SJCRH30 (cell line): Measurements from ENCODE around the gene COG4. TPM values are rescaled to one million over a fixed set of nuclear protein-coding genes. Genes with fewer than 3 reads are reported as not detected.

Experiments
- DNase-seq, 2 experiments: peaks; one replicate each; pipeline ENCODE4 v3.0.0-alpha.2; 2015 to 2020
- H3K27ac ChIP-seq: fragments of 250-450 bp; sonication (Bioruptor Pico); 2 replicates; pipeline ENCODE4 v1.5.1; 2020; ENCODE audit warnings: mild to moderate bottlenecking, moderate library complexity
- H3K27me3 ChIP-seq: fragments of 250-450 bp; sonication (Bioruptor Pico); 2 replicates; pipeline ENCODE4 v1.5.1; 2020; ENCODE audit warnings: mild to moderate bottlenecking, moderate library complexity
- H3K36me3 ChIP-seq: fragments of 250-450 bp; sonication (Bioruptor Pico); 2 replicates; pipeline ENCODE4 v1.5.1; 2020; ENCODE audit warnings: mild to moderate bottlenecking, moderate library complexity
- H3K4me1 ChIP-seq: fragments of 250-450 bp; sonication (Bioruptor Pico); 2 replicates; pipeline ENCODE4 v1.5.1; 2020; ENCODE audit warnings: mild to moderate bottlenecking, moderate library complexity
- H3K4me3 ChIP-seq: fragments of 250-450 bp; sonication (Bioruptor Pico); 2 replicates; pipeline ENCODE4 v1.5.1; 2020; ENCODE audit warnings: mild to moderate bottlenecking, moderate library complexity
- H3K9me3 ChIP-seq: fragments of 250-450 bp; sonication (Bioruptor Pico); replicated peaks from 2 replicates; pipeline ENCODE4 v1.5.1; 2020; ENCODE audit warnings: mild to moderate bottlenecking, moderate library complexity
- total RNA-seq: library from RNA; depleted of rRNA; stranded (reverse); fragments of >200 nt; shearing (Covaris generic); gene quantifications from 2 replicates; pipeline ENCODE4 v1.2.3, GENCODE V29; 2014

The COG4 gene
- total RNA-seq, 1 experiment from 2014 or later = 26.4 TPM

DNA sequence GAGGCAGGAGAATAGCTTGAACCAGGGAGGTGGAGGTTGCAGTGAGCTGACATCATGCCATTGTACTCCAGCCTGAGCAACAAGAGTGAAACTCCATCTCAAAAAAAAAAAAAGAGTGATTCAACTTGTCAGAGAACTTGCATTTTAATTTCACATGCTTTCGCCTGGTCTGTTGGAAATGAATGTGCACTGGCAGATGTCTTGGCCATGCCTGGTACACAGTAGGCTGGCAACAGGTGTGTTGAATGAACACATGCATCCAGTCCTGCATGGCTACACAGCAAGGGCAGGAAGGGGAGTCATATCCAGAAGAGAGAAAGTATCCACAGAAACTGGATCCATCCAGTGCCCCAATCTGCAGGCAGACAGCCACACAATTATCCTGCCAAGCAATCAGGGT is 11.5 kb downstream of the COG4 start:
- no peaks in the 10 kb centered on the region for H3K4me1 ChIP-seq
- no peak overlapping the region for H3K4me3 ChIP-seq
- no peak for DNase-seq
- H3K27me3 ChIP-seq = no peaks in the 10 kb centered on the region
- peaks cover 8% of the 10 kb centered on the region; the same call in 1 of the 2 replicates for H3K36me3 ChIP-seq
- no peaks in the 10 kb centered on the region for H3K9me3 ChIP-seq
- no peak overlapping the region for H3K27ac ChIP-seq

DNA sequence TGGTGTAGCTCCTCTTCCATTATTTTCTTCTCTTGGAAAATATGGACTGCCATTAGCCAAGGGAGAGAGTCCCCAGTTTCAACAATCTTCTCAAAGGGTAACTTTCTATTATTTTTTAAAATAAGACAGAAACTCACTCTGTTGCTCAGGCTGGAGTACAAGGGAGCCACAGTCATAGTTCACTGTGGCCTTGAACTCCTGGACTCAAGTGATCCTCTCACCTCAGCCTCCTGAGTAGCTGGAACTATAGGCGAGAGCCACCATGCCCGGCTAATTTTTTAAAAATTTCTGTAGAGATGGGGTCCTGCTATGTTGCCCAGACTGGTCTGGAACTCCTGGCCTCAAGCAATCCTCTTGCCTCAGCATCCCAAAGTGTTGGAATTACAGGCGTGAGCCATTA is 13.1 kb downstream of the COG4 start:
- Histone ChIP-seq H3K4me3 (no peak overlapping the region), H3K36me3 (peaks cover 8% of the 10 kb centered on the region; the same call in 1 of the 2 replicates), H3K9me3 (no peaks in the 10 kb centered on the region), H3K27me3 (no peaks in the 10 kb centered on the region), H3K4me1 (no peaks in the 10 kb centered on the region), H3K27ac (no peak overlapping the region)
- DNase-seq = no peak

DNA sequence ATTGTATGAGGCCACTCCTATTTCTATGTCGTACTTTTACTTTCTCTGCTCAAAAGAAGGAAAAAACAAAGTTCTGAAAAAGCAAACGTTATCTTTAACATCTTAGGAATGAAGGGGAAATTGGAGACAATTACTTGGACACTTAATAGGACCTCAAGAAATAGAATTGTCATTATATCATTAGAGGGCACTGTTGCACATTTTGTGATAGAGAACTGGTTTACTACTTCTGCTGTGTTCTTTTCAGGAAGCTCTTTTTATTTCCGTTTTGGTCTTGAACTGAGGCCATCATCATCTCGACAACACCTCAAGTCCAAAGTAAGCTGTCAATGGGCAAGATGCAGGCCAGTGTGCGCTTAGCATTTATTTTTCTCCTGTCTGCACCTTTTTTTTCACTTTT is 14.6 kb downstream of the COG4 start:
- Histone ChIP-seq H3K27me3 (no peaks in the 10 kb centered on the region), H3K36me3 (peaks cover 8% of the 10 kb centered on the region; the same call in 1 of the 2 replicates), H3K4me1 (no peaks in the 10 kb centered on the region), H3K27ac (no peak overlapping the region), H3K4me3 (no peak overlapping the region), H3K9me3 (no peaks in the 10 kb centered on the region)
- no peak for DNase-seq

DNA sequence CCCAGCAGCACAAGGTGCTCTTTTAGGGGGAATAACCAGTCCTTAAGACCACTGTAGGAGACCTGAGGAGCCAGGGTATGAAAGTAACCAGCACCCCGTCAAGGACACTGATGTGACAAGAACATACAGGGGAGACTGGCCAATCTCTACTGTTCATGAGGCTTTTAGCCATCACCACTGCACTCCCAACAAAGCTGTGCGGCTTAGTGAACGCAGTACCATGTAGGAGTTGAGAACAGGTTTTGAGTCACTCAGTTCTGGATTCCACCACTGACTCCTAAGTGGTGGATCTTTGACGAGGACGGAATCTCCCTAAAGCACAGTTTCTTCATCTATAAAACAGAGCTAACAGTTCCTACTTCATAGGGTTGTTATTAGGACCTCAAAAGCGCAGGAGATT is 26.8 kb downstream of the COG4 start:
- H3K9me3 ChIP-seq = no peaks in the 10 kb centered on the region
- DNase-seq = no peak
- peaks cover 8% of the 10 kb centered on the region; the same call in 1 of the 2 replicates for H3K36me3 ChIP-seq
- no peak overlapping the region for H3K4me3 ChIP-seq
- no peaks in the 10 kb centered on the region for H3K4me1 ChIP-seq
- no peaks in the 10 kb centered on the region for H3K27me3 ChIP-seq
- H3K27ac ChIP-seq = no peak overlapping the region

DNA sequence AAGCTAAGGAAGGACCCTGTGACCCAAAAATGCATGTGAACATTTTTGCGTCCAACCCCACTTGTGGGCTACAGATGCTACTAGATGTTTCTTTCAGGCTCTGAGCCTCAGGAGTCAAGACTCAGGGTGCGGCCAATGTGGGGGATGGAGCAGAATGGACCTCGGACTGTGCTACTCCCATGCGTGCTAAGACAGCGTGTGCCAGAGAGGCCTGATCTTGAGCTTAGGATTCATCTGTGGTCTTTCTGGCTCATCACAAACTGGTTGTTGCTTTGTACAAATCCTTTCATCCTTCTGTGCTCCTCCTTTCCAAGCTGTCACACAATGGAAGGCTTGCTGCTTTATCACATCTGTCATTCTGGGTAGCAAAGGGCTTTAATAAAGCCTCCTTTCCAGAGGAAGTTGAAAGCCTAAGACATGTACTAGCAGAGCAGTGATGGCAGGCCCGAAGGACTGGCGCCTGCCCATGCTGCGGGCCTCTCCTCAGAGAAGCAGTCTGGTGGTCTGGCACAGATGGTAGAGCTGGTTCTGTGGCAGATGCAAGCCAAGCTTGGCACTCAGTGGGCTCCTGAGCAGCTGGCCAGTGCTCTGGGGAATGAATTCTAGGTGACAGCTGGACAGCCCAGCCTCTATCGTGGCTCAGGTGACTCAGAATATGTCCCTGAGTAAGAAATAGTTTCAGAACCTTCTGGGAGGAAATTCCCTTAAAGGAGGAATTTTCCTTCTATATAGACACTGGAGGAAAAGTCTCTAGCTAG is 27.8 kb downstream of the COG4 start:
- Histone ChIP-seq H3K27ac (no peak overlapping the region), H3K4me1 (no peaks in the 10 kb centered on the region), H3K4me3 (no peak overlapping the region), H3K27me3 (no peaks in the 10 kb centered on the region), H3K9me3 (no peaks in the 10 kb centered on the region), H3K36me3 (0 out of 2 replicates have a peak, but pooled peaks cover 7% of the 10 kb centered on the region)
- DNase-seq = no peak

DNA sequence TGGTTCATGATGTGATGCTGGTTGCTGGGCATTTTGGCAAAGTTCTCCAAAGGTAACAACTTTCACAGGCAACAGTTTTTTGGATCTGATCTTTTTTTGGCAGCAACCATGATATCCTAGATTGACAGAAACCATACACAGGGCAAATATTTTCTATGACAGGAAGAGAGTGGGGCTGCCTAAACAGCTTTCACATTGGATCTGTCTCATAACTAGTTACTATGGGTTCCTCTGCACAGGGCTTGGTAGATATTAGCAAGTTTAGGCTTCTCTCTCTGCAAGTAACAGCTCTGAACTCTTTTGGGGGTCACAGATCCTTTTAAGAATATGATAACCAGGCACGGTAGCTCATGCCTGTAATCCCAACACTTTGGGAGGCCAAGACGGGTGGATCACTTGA is 28.6 kb downstream of the COG4 start:
- no peak overlapping the region for H3K4me3 ChIP-seq
- 0 out of 2 replicates have a peak, but pooled peaks cover 6% of the 10 kb centered on the region for H3K36me3 ChIP-seq
- H3K4me1 ChIP-seq = no peaks in the 10 kb centered on the region
- H3K27me3 ChIP-seq = no peaks in the 10 kb centered on the region
- no peaks in the 10 kb centered on the region for H3K9me3 ChIP-seq
- no peak for DNase-seq
- H3K27ac ChIP-seq = no peak overlapping the region

DNA sequence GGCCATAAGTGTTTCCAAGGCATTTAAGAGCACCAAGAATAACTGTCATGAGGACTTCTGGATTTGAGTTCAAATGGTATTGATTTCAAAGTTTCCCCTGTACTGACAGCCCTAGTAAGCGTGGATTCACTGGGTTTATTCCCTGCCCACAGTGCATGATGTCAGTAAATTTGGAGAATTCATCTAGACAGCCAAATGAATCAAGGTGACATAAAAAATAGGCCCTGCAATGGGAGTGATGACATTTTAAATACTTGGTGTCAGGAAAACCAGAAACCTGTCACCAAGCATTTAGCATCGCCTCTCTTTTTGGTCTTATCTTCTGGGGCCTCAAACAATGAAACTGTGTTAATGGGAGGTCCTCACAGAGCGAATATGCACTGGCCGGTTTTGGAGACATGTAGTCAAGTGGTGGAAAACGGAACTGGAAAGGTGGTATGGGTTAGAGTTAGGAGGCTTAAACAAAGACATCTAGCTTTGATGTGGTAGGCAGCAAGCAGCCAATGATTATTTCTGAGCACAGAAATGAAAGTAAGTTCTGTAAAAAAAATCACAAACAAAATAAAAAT is 29.1 kb downstream of the COG4 start:
- Histone ChIP-seq H3K27me3 (no peaks in the 10 kb centered on the region), H3K36me3 (0 out of 2 replicates have a peak, but pooled peaks cover 5% of the 10 kb centered on the region)

DNA sequence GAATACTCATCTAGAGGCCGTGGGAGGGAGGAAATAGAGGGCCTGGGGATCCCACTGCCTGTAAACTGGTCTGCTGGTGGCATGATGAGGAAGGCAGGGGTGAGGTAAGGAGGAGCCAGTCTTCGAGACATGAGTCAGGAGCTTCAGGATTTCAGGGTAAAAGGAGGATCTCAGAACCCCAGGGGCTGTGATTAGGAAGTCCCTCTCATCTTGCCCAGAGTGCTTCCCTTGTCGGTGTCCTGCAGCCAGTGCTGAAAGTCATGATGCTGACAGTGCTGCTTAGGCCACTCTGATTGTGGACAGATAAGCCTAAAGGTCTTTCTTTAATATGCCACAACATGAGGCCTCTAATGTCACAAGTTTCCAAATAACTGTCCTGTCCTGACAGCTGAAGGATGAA is 29.6 kb downstream of the COG4 start:
- no peak for DNase-seq
- H3K27ac ChIP-seq = no peak overlapping the region
- H3K4me3 ChIP-seq = no peak overlapping the region
- H3K4me1 ChIP-seq = no peaks in the 10 kb centered on the region
- H3K36me3 ChIP-seq = 0 out of 2 replicates have a peak, but pooled peaks cover 3% of the 10 kb centered on the region
- H3K27me3 ChIP-seq = no peaks in the 10 kb centered on the region
- H3K9me3 ChIP-seq = no peaks in the 10 kb centered on the region

More for the DNA sequence above, 29.1 kb downstream of the COG4 start:
- Histone ChIP-seq H3K4me3 (no peak overlapping the region), H3K9me3 (no peaks in the 10 kb centered on the region), H3K27ac (no peak overlapping the region), H3K4me1 (no peaks in the 10 kb centered on the region)
- no peak for DNase-seq

DNA sequence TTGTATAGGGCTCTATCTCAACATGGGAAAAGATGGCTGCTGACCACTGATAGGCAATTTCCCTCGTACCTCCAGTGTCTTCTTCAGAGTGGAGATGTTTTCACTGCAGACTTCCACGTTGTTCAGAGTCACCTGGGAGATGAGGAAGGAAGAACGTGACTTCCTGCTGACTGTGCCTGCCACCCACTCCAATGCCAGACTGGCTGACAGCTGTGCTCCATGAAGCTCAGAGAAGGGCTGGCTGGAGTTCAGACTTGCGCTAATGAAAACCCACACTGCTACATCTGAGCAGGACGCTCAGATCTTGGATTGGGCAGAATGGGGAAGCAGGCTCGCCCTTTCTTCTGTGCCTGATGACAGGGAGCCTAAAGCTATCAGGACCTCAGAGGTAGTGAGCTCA is 33.1 kb downstream of the COG4 start:
- Histone ChIP-seq H3K27me3 (no peaks in the 10 kb centered on the region), H3K36me3 (no peaks in the 10 kb centered on the region), H3K4me3 (no peak overlapping the region), H3K9me3 (no peaks in the 10 kb centered on the region), H3K4me1 (no peaks in the 10 kb centered on the region), H3K27ac (no peak overlapping the region)
- no peak for DNase-seq

DNA sequence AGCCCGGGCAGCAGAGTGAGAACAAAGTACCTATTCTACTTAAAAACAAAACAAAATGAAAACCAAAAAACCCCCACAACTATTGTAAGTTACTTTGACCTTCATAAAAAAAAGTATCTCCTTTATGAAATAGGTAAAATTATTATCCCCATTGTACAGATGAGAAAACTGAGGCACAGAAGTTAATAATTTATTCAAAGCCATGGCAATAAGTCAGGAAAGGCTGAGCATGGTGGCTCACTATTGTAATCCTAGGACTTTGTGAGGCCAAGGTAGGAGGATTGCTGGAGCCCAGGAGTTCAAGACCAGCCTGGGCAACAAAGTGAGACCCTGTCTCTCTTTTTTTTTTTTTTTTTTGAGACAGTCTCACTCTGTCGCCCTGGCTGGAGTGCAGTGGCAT is 38.5 kb downstream of the COG4 start:
- no peak for DNase-seq
- no peaks in the 10 kb centered on the region for H3K36me3 ChIP-seq
- no peaks in the 10 kb centered on the region for H3K9me3 ChIP-seq

DNA sequence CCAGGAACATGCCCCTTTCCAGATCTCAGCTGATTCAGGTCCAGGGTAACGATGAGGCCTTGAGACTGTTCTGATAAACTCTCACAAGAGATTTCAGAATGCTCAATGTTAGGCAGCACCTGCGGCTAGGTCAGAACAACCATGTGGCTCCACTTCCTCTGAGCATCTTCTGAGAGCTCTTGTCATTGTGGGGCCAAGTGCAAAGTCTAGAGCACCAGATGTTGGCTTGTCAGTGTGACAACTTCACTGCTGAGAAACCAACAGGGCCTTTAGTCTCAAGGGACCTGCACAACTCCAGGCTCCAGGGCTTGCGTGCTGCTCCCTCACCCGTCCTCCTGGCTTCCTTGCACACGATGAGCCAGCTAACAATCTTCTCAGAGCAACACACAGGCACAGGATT is 39.9 kb downstream of the COG4 start:
- Histone ChIP-seq H3K36me3 (no peaks in the 10 kb centered on the region), H3K27me3 (no peaks in the 10 kb centered on the region), H3K4me1 (no peaks in the 10 kb centered on the region), H3K9me3 (no peaks in the 10 kb centered on the region), H3K27ac (no peak overlapping the region), H3K4me3 (no peak overlapping the region)
- DNase-seq = no peak

More for the DNA sequence above, 38.5 kb downstream of the COG4 start:
- Histone ChIP-seq H3K4me1 (no peaks in the 10 kb centered on the region), H3K4me3 (no peak overlapping the region), H3K27me3 (no peaks in the 10 kb centered on the region), H3K27ac (no peak overlapping the region)

DNA sequence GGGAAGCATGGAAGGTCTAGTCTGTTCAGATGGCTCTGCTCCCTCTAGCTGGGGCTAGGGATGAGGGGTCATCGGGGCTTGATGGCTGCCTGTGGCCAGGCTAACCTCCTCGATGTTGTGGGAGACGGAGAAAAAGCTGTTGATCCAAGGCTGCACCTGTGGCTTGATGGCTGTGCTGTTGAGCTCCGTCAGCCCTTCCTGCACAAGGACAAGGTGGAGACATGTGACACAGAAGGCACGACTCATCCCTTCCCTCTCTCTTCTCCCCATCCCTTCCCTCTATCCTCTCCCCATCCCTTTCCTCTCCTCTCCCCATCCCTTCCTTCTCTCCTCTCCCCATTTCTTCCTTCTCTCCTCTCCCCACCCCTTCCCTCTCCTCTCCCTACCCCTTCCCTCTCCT is 40.7 kb downstream of the COG4 start:
- Histone ChIP-seq H3K9me3 (no peaks in the 10 kb centered on the region), H3K27me3 (no peaks in the 10 kb centered on the region), H3K36me3 (no peaks in the 10 kb centered on the region), H3K27ac (no peak overlapping the region), H3K4me3 (no peak overlapping the region), H3K4me1 (no peaks in the 10 kb centered on the region)
- no peak for DNase-seq

DNA sequence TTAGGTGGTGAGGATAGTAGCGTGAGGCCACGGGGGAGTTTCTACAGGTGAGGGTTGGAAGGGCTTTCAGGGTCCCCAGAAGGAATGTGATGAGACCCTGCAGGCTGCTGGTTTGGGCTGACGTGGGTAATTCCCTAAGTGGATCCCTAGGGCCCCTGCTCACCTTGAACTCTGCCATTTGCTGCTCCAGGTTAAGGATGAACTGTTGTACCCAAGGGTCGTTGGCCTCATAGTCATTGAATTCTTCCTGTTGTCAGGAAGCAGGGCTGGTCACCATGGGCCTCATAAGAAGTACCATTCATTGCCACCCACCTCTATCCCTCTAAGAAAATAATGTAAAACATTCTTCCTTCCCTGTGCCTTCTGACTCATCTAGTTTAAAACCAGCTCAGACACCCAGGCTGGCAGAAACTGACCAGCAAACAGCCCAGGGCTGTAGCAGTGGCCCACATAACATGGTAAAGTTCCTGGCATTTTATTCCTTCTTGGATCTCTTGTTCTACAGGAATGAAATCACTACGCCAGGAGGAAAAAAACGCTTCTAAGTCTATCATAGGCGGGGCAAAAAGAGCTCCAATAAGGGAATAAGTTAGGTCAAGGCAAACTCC is 41.3 kb downstream of the COG4 start:
- no peaks in the 10 kb centered on the region for H3K36me3 ChIP-seq
- DNase-seq = no peak
- H3K27ac ChIP-seq = no peak overlapping the region
- H3K9me3 ChIP-seq = no peaks in the 10 kb centered on the region
- no peaks in the 10 kb centered on the region for H3K4me1 ChIP-seq
- H3K4me3 ChIP-seq = no peak overlapping the region
- H3K27me3 ChIP-seq = no peaks in the 10 kb centered on the region

DNA sequence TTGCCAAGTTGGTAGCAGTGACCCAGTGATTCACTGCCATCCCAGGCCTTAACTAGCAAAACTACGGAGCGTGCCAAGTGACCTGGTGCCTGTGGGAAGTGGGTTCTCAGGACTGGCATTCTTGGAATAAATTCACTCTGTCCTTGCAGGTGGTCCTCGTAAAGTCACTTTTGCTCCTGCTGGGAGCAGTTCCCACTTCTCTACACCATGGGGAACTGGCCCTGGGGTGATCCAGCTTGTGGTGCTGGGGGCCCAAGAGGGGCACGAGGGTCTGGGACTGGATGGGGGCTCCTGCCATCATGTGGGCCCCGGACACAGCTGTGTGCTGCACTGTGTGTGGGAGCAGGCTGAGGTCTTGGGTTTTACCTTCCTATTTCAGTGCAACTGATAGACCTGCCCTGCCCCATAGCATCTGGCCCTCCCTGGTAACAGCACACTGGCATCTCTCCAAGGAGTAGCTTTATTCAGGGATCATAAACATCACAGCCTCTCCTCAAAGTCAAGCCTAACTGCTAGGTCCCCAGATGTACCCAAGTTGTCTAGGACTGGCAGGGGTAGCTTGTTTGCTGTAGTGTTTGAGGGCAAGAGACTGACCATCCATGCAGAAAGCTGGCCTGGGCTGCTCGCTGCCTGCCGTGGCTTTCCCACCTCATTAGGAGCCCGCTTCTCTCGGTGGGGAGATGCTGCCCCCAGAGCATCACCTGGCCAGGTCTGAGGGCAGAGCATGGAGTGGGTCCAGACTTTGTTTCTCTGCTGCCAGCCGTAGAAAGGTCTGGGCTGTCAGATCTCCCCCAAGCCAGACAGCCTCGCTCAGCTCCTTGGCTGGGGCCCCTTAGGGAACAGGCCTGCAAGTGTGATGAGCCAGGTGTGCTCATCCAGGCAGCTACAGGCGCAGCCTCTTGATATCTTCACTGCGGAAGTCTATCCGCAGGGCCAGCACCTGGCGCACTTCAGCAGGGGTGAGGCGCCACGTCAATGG is 42.9 kb downstream of the COG4 start:
- no peaks in the 10 kb centered on the region for H3K9me3 ChIP-seq
- no peak overlapping the region for H3K4me3 ChIP-seq
- H3K27me3 ChIP-seq = no peaks in the 10 kb centered on the region
- no peaks in the 10 kb centered on the region for H3K36me3 ChIP-seq
- peaks cover 6% of the 10 kb centered on the region; the same call in 1 of the 2 replicates for H3K4me1 ChIP-seq
- no peak for DNase-seq
- H3K27ac ChIP-seq = no peak overlapping the region
